GM12874 (cell line): ENCODE results near the gene KIF25.

Experiments used
- CTCF ChIP-seq: IDR thresholded peaks from 2 replicates; pipeline ENCODE4 v1.5.1; 2011; ENCODE audit warnings: low read depth, mild to moderate bottlenecking, control low read depth, low read length, moderate library complexity; ENCODE audit not compliant: insufficient read depth

Gene KIF25

GRCh38 chr6:168000198-168001028 lies 2.9 kb downstream of the KIF25 start:
- no peak for TF ChIP-seq CTCF

GRCh38 chr6:168001029-168001332 lies 3.5 kb downstream of the KIF25 start:
- no peak for TF ChIP-seq CTCF

- TF ChIP-seq CTCF = no peak
Measured at GRCh38 chr6:168002804-168003203, 5.3 kb downstream of the KIF25 start.

GRCh38 chr6:168004023-168004422 lies 6.6 kb downstream of the KIF25 start:
- TF ChIP-seq CTCF = no peak

GRCh38 chr6:168004945-168005344 lies 7.5 kb downstream of the KIF25 start:
- no peak for TF ChIP-seq CTCF

GRCh38 chr6:168005796-168006195 lies 8.3 kb downstream of the KIF25 start:
- TF ChIP-seq CTCF = no peak

- no peak for TF ChIP-seq CTCF
Measured at GRCh38 chr6:168007592-168008338, 10.3 kb downstream of the KIF25 start.
